ENCODE measurements around the gene SIX3. TPM values are rescaled to one million over a fixed set of nuclear protein-coding genes. Genes with fewer than 3 reads are reported as not detected.

The SIX3 gene
- total and polyA plus RNA-seq, 2 donors (not counting 3 experiments of a cell fraction or from before 2014, with no cell fraction given), result not detected

GRCh38 chr2:44922776-44923175, 18.7 kb upstream of the SIX3 start:
- no peaks in the 10 kb centered on the region for H3K79me2 ChIP-seq (ENCODE audit: control insufficient read depth, insufficient read depth, low read length)
- H3K36me3 ChIP-seq (ENCODE audit: control insufficient read depth in 2 of 2, extremely low read depth in 1 of 2, insufficient read depth in 2 of 2, low read length in 2 of 2), result no peaks in the 10 kb centered on the region
- H3K9me1 ChIP-seq (replicated peaks; ENCODE audit: control insufficient read depth, extremely low read depth, insufficient read depth, low read length), result no peaks in the 10 kb centered on the region
- FAIRE-seq (no peak), DNase-seq (ENCODE audit: low read depth, low spot score) (no peak)
- ChIA-PET POLR2A (no interaction called here), CTCF (interaction anchor here (0.7 kb wide), 2 partner anchors 12 to 443 kb away, joined by 3 read pairs; no protein-coding TSS in a partner anchor)
- H3K4me2 ChIP-seq (ENCODE audit: insufficient read depth, low read length), result no peak overlapping the region
- H3K27ac ChIP-seq (ENCODE audit: insufficient read depth, low read depth, low read length), result no peak overlapping the region
- H3K27me3 ChIP-seq (ENCODE audit: control insufficient read depth in 2 of 2, insufficient read depth in 2 of 2, low read length in 2 of 2), result peaks cover 58 to 64% of the 10 kb centered on the region in 2 experiments
- H3K4me1 ChIP-seq (ENCODE audit: control insufficient read depth, extremely low read depth, insufficient read depth, low read length), result no peaks in the 10 kb centered on the region
- H4K20me1 ChIP-seq (replicated peaks; ENCODE audit: control insufficient read depth, extremely low read depth, insufficient read depth, low read length), result no peaks in the 10 kb centered on the region
- no peak overlapping the region for H2AFZ ChIP-seq (ENCODE audit: low read depth, low read length)
- H3K9ac ChIP-seq (replicated peaks; ENCODE audit: extremely low read depth, insufficient read depth, low read length), result no peak overlapping the region
- intact Hi-C loops (cut with micrococcal nuclease), result no loop called here
- no peak overlapping the region for H3K4me3 ChIP-seq (replicated peaks in 1 of 3; ENCODE audit: insufficient read depth in 1 of 3, low read depth in 1 of 3, low read length in 3 of 3)
- no peaks in the 10 kb centered on the region for H3K9me3 ChIP-seq (replicated peaks; ENCODE audit: control insufficient read depth, insufficient read depth, low read length)
- no peak for TF ChIP-seq FOS (IDR thresholded peaks at IDR 0.05; ENCODE audit: borderline replicate concordance, insufficient read depth, low read length)
- no peak for TF ChIP-seq POLR2A (IDR thresholded peaks at IDR 0.05; ENCODE audit: low read depth, low read length)
- TF ChIP-seq MYC (IDR thresholded peaks at IDR 0.05; ENCODE audit: low read depth, low read length), result no peak
- no peak for TF ChIP-seq CTCF (IDR thresholded peaks at IDR 0.05; ENCODE audit: extremely low read depth in 1 of 2, insufficient read depth in 1 of 2, low read depth in 1 of 2, low read length in 2 of 2)
- no peak for TF ChIP-seq POLR2AphosphoS5 (IDR thresholded peaks at IDR 0.05; ENCODE audit: insufficient read depth, low read depth, low read length)
- TF ChIP-seq MAX (IDR thresholded peaks at IDR 0.05; ENCODE audit: insufficient read depth, insufficient read length), result no peak
- no peak for TF ChIP-seq EZH2 (IDR thresholded peaks at IDR 0.05; ENCODE audit: borderline replicate concordance, low read depth, low read length, severe bottlenecking)
- no peak for TF ChIP-seq GATA2 (IDR thresholded peaks at IDR 0.05; ENCODE audit: insufficient read depth, insufficient read length, low read depth, low read length)
- no peak for TF ChIP-seq JUN (IDR thresholded peaks at IDR 0.05; ENCODE audit: borderline replicate concordance, insufficient read depth, insufficient read length, low read depth)
- dilution Hi-C loops (cut with MboI; ENCODE audit: extremely low pct_ligation_motif_present, low sequenced_read_pairs), result no loop called here
- BruUV-seq (replicated peaks), result no TSS peak
